B cell (primary cell): Measurements from ENCODE around the gene DGKZ. TPM values are rescaled to one million over a fixed set of nuclear protein-coding genes. Genes with fewer than 3 reads are reported as not detected.
A peak's percentile ranks its signal among the peaks of the same experiment; 100 is the strongest.

Experiments
- ATAC-seq: fragments of 200-7000 bp; cut with Tn5 transposase; one replicate; pipeline ENCODE4 v1.10.0; 2021; ENCODE audit warnings: low read depth, mild to moderate bottlenecking, moderate number of reproducible peaks, moderate library complexity
- CTCF ChIA-PET: fragments of 350-600 bp; sonication (Branson Sonifier 250); formaldehyde crosslinking; loops from one replicate; lab custom pipeline; 2021; ENCODE audit warnings: antibody characterized with exemption, inconsistent platforms; lab: Charles Lee
- POLR2A ChIA-PET: fragments of 350-600 bp; sonication (Branson Sonifier 250); formaldehyde crosslinking; loops from one replicate; lab custom pipeline; 2021; ENCODE audit warnings: antibody characterized with exemption; lab: Charles Lee
- DNase-seq: peaks from one replicate; pipeline ENCODE4 v3.0.0; 2013
- H2AFZ ChIP-seq: 2 replicates; pipeline ENCODE4 v1.6.1; 2012; ENCODE audit warnings: mild to moderate bottlenecking, low read depth, low read length; ENCODE audit not compliant: insufficient read depth, poor library complexity, severe bottlenecking
- H3K27ac ChIP-seq, 2 donors: 1 replicate in 1 of 2; 2 replicates in 1 of 2; pipeline ENCODE4 v1.5.1; 2012 to 2013; ENCODE audit warnings: low read length in 2 of 2, mild to moderate bottlenecking in 2 of 2, moderate library complexity in 1 of 2
- H3K27me3 ChIP-seq, 4 experiments: fragments of 200-600 bp in 1 of 4; sonication (generic) in 1 of 4; replicated peaks in 1 of 4; 1 replicate in 2 of 4; 2 replicates in 2 of 4; pipeline versions ENCODE4 v1.6.1 to v1.7.0; 2013 to 2016; ENCODE audit warnings: low read length in 3 of 4, mild to moderate bottlenecking in 2 of 4, mixed read lengths in 1 of 4, moderate library complexity in 1 of 4; ENCODE audit not compliant: insufficient read depth in 4 of 4, control insufficient read depth in 3 of 4; ENCODE audit errors: control extremely low read depth in 1 of 4
- H3K36me3 ChIP-seq, 2 experiments: replicated peaks in 1 of 2; 1 replicate in 1 of 2; 2 replicates in 1 of 2; pipeline versions ENCODE4 v1.6.1 to v1.7.1; 2013; ENCODE audit warnings: low read length in 1 of 2; ENCODE audit not compliant: insufficient read depth in 2 of 2, control insufficient read depth in 1 of 2; ENCODE audit errors: control extremely low read depth in 1 of 2, extremely low read depth in 1 of 2
- H3K4me1 ChIP-seq, 2 donors: fragments of 200-600 bp in 1 of 2; sonication (generic) in 1 of 2; 1 replicate in 1 of 2; 2 replicates in 1 of 2; pipeline versions ENCODE4 v1.5.1 to v1.6.1; 2013 to 2017; ENCODE audit warnings: low read length in 2 of 2; ENCODE audit not compliant: control insufficient read depth in 2 of 2, insufficient read depth in 2 of 2
- H3K4me2 ChIP-seq: replicated peaks from 2 replicates; pipeline ENCODE3; 2012; ENCODE audit warnings: mild to moderate bottlenecking, low read depth, low read length; ENCODE audit not compliant: poor library complexity, severe bottlenecking
- H3K4me3 ChIP-seq, 5 experiments: fragments of 200-600 bp in 1 of 5; sonication (generic) in 1 of 5; 1 replicate in 3 of 5; 2 replicates in 2 of 5; pipeline versions ENCODE4 v1.5.1 to v1.7.0; 2011 to 2016; ENCODE audit warnings: low read length in 4 of 5, mild to moderate bottlenecking in 4 of 5, low read depth in 2 of 5, control low read depth in 1 of 5, moderate library complexity in 1 of 5; ENCODE audit not compliant: insufficient read depth in 1 of 5; ENCODE audit errors: control extremely low read depth in 1 of 5, extremely low read depth in 1 of 5
- H3K79me2 ChIP-seq: fragments of 200-600 bp; sonication (generic); one replicate; pipeline ENCODE4 v1.6.0; 2016; ENCODE audit warnings: low read length; ENCODE audit not compliant: control insufficient read depth, insufficient read depth
- H3K9ac ChIP-seq: fragments of 200-600 bp; sonication (generic); 2 replicates; pipeline ENCODE4 v1.6.1; 2017; ENCODE audit warnings: mild to moderate bottlenecking, low read length, moderate library complexity
- H3K9me3 ChIP-seq, 3 donors: one replicate each; pipeline versions ENCODE4 v1.6.1 to v1.7.1; 2013; ENCODE audit warnings: low read length in 2 of 3; ENCODE audit not compliant: control insufficient read depth in 2 of 3, insufficient read depth in 1 of 3; ENCODE audit errors: control extremely low read depth in 1 of 3
- H4K20me1 ChIP-seq: 2 replicates; pipeline ENCODE4 v1.6.0; 2012; ENCODE audit warnings: mild to moderate bottlenecking, low read length; ENCODE audit not compliant: insufficient read depth, control insufficient read depth, poor library complexity, severe bottlenecking
- H3K27ac Mint-ChIP-seq: one replicate; pipeline ENCODE4 v1.8.0; 2021; ENCODE audit warnings: mixed read lengths
- H3K27me3 Mint-ChIP-seq: one replicate; pipeline ENCODE4 v1.8.0; 2021; ENCODE audit warnings: mixed read lengths
- H3K4me1 Mint-ChIP-seq: one replicate; pipeline ENCODE4 v1.8.0; 2021; ENCODE audit warnings: mixed read lengths
- H3K4me3 Mint-ChIP-seq: one replicate; pipeline ENCODE4 v1.8.0; 2021; ENCODE audit warnings: mixed read lengths
- H3K9me3 Mint-ChIP-seq: one replicate; pipeline ENCODE4 v1.8.0; 2022; ENCODE audit warnings: mixed read lengths; ENCODE audit not compliant: insufficient read depth
- CTCF ChIP-seq: fragments of 200-600 bp; IDR thresholded peaks from one replicate; pipeline ENCODE4 v1.8.0; 2022; ENCODE audit warnings: antibody characterized with exemption, mild to moderate bottlenecking
- EZH2 ChIP-seq: IDR thresholded peaks from 2 replicates; pipeline ENCODE4 v1.6.1; 2012; ENCODE audit warnings: borderline replicate concordance, low read depth, mild to moderate bottlenecking, moderate library complexity, low read length; ENCODE audit not compliant: insufficient read depth, poor library complexity, severe bottlenecking
- WGBS: methylation state at CpG from one replicate; pipeline ENCODE4 v1.1.5; 2013; ENCODE audit warnings: missing lambda C conversion rate; ENCODE audit not compliant: insufficient coverage; 5-methylcytosine and 5-hydroxymethylcytosine counted together
- intact Hi-C: fragments of 100-400 bp; cut with micrococcal nuclease; formaldehyde crosslinking; loops from one replicate; pipeline ENCODE4 v1.10.0; 2022
- polyA plus RNA-seq: library from polyadenylated mRNA; depleted of rRNA; stranded (reverse); fragments of >200 nt; gene quantifications from 2 replicates; pipeline ENCODE4 v1.2.3, GENCODE V29; 2012
- total RNA-seq, 2 donors: library from RNA; stranded (reverse); fragments of 120-200 nt in 1 of 2; gene quantifications; 1 replicate in 1 of 2; 2 replicates in 1 of 2; pipeline versions ENCODE4 v1.2.3 to v1.2.4, GENCODE V29; 2013 to 2022

The DGKZ gene
- total and polyA plus RNA-seq, 2 donors (not counting 1 experiment from before 2014, with no cell fraction given): 56.6 to 79.5 TPM

GRCh38 chr11:46393231-46393616 is 46.0 kb downstream of the DGKZ start:
- DNase-seq: no peak
- POLR2A ChIA-PET: no interaction called here
- peak overlapping the region; percentile 32 for H3K27ac Mint-ChIP-seq

More at GRCh38 chr11:46393231-46393616, 46.0 kb downstream of the DGKZ start:
- Mint-ChIP-seq H3K4me1 (peaks cover 19% of the 10 kb centered on the region), H3K9me3 (no peaks in the 10 kb centered on the region), H3K27me3 (peaks cover 25% of the 10 kb centered on the region), H3K4me3 (peak overlapping the region; percentile 76)
- Histone ChIP-seq H3K27ac (no peak overlapping the region), H3K4me3 (peak overlapping the region in 1 of 5 experiments; percentile 16), H3K79me2 (no peaks in the 10 kb centered on the region), H3K36me3 (no peaks in the 10 kb centered on the region), H4K20me1 (peaks cover 21% of the 10 kb centered on the region), H3K9ac (no peak overlapping the region), H3K27me3 (peaks cover 0 to 42% (median 28%) of the 10 kb centered on the region in 4 experiments), H3K4me1 (peaks cover 28 to 38% of the 10 kb centered on the region in 2 donors), H3K9me3 (peaks cover 0 to 19% (median 0%) of the 10 kb centered on the region in 3 donors), H2AFZ (no peak overlapping the region), H3K4me2 (peak overlapping the region; percentile 77)
- intact Hi-C loops: no loop called here
- no peak for TF ChIP-seq EZH2
- TF ChIP-seq CTCF: no peak
- WGBS: 60% methylated on average over 1 of the region's 4 CpGs
- CTCF ChIA-PET: interaction anchor here (1.1 to 1.6 kb wide), 2 partner anchors 12 to 136 kb away, joined by 3 to 4 read pairs; no protein-coding TSS in a partner anchor
- no peak for ATAC-seq
